ENCODE results near the gene SEC14L5.

The SEC14L5 gene

DNA sequence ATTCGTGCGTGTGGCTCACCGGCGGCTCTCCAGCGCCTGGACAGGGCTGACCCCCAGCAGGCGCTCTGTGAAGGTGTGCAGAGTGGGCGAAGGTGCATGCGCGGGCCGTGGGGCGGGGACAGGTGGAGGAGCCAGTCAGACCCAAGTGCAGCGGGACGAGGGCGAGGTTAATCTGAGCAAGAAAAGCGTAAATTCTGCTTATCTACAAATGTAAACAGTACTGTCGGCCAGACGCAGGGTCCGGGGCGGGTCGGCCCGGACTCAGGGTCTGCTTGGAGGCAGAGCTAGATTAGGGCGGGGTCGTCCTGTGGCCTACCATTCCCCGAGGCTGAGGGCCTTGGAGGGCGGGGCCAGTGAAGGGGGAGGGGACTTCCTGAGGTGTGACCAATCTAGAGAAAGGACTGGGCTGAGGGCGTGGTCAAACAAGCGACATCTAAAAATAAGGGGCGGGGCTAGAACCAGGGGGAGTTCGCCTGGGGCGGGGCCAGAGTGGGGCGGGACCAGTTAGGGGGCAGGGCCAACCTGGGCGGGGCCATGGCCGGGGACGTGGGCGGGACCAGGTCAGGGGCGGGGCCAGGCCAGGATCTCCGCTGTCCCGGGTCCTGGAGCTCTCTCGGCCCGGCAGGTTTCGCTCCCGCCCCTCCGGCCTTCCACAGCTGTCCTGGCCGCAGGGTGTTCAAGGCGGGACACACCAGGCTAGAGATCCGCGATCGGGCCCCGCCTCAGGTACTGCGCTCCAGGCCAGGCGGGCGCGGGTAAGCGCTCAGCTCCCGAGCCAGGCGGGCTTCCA, at the start of gene SEC14L5:
TSS of gene SEC14L5 (plus strand) at position 611 of the 790 bp plus-strand sequence. CDS start 994 bp downstream, outside the sequence.
- peak; percentile 99 for DNase-seq (ENCODE audit: low read depth, low spot score)

DNA sequence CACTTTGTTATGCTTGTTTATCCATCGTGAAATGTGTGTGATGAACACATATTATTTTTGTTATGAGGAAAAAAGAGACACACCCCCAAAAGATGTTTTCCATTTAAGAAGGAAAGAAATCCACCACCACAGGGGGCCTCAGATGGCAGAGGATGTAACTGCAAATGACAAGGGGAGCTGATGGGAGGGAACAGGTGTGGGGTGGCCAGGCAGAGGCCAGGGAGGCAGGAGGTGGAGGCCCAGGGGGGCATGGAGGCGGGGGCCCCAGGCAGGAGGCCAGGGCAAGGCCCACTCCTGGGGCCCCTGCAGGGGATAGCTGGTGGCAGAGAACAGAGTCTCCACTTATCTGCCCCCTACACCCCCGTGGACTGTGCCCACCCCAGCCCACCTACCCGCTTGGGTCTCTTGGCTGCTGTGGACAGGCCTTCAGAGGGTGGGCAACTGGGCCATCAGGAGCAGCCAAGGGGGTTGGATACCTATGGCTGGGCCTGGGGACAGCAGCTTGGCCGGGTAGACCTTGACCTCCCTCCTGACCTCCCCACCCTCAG, 49.2 kb upstream of the SEC14L5 start:
- no peak for DNase-seq (ENCODE audit: low read depth, low spot score)

DNA sequence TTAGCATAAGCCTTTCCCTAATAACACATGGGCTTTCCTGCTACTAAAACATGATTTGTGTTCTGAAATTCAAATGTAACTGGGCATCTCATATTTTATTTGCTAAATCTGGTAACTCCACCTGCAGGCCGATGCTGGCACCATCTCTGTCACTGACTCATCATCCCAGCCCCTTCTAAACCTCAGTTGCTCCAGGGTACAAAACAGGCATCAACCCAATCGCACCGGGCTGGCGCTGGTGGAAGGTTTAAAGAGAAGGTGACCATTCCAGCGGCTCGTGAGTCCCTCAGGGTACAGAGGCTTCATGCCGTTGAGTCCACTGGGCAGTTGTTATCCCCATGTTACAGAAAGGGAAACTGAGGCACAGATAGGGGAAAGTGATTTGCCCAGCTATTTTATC, 48.3 kb upstream of the SEC14L5 start:
- no peak for DNase-seq (ENCODE audit: low read depth, low spot score)

DNA sequence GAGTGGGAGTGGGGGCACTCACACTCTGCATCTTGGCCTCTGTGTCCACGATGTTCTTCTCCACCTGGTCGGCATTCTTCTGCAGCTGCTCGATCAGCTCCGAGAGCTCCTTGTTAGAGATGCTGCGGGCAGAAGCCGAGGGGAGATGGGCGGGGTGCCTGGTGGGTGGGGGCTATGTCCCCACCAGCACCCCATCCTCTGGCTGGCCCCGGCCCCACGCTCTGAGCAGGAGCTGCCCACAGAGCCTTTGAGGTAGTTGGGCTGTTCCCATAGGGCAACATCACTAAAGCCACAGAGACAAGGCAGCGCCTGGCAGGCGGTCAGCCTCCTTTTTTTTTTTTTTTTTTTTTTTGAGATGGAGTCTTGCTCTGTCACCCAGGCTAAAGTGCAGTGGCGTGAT, 47.3 kb upstream of the SEC14L5 start:
- no peak for DNase-seq (ENCODE audit: low read depth, low spot score)

DNA sequence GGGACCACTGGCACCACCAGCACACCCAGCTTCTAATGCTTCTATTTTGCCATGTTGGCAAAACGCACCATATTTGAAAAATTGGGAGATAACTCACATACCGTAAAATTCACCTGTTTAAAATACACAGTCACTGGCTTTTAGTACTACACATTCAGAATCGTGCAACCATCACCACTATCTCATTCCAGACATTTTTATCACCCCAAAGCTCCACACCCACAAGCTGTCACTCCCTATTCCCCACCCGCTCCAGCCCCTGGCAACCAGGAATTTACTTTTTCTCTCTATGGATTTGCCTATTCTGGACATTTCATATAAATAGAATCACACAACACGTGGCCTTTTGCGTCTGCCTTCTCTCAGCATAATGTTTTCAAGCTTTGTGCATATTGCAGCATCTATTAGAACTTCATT, 46.2 kb upstream of the SEC14L5 start:
- no peak for DNase-seq (ENCODE audit: low read depth, low spot score)

DNA sequence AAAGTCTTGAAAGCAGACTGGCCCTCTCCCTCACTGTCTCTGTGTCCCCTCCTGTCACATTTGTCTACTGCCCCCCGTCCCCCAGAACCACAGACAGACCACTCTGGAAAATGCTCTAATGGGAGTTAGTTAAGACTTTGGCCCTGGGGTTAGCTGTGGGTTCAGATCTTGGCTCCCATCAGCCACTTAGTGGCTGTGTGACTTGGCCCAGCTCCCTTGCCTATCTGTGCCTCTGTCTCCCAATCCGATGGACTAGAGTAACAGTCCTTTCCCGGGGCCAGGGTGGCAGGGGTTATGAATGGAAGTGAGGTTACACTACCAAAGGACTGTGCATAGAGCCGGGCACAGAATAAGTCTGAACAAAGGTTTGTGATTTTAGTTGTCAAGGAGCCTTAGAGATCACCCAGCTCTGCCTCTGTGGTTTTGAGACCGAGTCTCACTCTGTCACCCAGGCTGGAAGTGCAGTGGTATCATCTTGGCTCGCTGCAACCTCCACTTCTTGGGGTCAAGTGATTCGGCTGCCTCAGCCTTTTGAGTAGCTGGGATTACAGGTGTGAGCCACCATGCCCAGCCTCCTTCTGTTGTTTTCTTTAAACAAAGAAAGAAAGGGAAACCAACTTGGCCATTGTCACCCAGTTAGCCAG, 44.9 kb upstream of the SEC14L5 start:
- DNase-seq (ENCODE audit: low read depth, low spot score): no peak

DNA sequence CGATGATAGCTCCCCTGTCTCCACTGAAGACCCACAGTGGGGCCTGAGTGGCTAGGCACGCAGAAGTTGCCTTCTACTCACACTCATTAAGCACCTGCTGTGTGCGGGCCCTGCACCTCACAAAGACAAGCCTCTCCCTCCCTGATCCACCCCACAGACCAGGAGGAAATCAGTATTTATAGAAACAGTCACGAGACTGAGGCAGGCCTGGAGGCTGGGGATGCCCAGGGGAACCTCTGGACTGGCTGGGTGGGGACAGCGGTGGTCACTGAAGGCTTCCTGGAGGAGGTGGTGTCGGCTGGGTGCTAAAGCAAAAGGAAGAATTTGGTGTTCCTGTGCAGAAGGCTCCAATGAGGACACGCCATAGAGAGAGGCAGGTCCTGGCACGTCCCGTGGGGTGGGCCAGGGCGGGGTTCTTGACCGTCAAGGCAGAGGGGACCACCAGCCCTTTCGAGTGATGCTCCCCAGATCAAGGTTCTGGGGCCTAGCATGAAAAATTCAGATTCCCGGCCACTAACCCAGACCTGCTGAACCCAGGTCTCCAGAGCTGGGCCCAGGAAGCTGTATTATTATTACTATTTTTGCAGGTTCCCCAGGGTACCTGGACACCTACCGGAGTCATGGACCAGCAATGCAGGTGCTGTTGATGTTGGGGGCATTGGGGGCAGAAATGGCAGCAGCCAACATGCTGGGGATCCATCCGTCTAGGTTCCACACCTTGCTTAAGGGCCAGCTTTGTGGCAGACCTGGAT, 44.2 kb upstream of the SEC14L5 start:
- no peak for DNase-seq (ENCODE audit: low read depth, low spot score)

DNA sequence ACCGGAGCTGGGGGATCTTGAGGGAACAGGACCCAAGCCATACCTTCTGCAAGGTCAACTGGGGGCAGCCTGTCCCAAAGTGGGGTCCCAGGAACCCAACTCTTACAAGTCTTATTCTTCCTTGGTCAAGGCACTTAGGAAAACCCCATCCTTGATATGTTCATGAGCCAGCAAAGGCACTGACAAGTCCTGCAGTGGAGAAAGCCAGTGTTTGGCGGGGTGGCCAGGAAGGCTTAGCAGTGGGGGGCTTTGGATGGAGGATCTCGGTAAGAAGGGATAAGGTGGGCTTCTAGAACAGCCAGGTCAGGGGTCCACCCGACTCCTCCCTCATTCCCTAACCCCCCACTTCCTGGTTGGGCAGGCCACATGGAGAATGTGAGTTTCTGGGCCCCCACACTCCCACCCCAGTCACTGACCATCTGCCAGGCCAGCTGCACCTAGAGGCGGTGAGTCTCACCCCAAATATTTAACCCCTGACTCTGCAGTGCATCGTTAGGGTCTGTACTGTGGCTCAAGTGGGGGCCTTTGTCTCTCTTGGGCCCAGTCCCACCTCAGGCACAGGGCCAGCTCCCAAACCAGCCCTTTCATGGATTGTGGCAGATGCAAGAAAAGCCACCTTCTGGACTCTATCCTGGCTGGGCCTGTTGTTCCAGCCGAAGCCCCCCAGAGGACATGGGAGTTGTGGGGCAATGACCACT, 43.5 kb upstream of the SEC14L5 start:
- no peak for DNase-seq (ENCODE audit: low read depth, low spot score)

DNA sequence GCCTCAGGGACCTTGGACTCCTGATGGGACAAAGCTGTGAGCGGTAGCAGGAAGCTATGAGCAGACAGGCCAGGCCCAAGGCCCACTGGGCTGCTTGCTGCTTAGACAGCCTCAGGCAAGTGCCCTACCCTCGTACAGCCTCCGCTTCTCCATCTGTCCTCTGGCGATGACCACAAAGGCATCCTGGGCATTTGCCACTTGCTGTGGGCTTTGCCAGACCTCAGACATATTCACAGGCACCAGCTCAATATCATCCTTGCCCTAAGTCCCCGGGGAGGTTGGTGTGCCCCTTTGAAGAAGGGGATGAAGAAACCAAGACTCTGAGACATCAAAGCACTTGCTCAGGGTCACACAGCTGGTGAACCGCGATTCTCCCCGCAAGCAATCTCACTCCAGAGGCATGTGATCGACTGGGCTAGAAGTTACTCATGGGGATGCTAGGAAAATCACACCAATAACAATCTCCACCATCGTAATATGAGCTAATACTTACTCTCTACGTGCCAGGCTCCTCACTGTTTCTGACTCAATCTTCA, 42.8 kb upstream of the SEC14L5 start:
- DNase-seq (ENCODE audit: low read depth, low spot score): no peak

DNA sequence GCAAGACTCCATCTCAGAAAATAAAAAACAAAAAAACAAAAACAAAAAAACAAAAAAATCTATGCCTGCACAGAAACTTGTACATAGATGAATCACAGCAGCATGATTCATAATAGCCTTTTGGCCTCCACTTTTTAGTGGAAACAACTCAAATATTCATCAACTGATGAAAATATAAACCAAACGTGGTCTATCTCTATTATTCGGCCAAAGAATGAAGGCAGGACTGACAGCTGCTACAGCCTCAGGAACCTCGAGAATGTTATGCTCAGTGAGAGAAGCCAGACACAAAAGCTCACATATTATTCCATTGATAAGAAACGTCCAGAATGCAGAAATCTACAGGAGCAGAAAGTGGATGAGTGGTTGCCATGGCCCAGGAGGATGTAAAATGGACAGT, 41.0 kb upstream of the SEC14L5 start:
- no peak for DNase-seq (ENCODE audit: low read depth, low spot score)

DNA sequence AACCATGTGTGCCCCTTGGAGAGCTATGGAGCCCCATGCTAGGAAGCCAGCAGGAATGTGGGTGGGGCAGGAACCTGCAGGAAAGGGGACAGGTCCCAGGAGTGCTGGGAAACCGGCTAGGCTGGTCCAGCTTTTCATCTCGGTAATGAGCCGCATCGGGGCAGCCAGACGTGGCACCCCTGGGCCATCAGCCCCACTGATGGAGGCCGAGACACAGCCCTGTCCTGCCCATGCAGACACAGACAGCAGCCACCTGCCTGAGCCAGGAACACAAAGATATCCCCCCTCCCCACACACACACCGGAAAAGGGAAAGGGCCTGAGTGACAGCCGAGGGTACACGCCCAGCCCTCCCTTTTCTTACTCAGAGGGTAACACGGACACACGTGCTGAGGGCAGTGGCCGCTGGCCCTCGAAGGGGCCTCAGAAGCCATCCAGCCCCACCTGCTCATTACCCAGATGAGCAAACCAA, 39.3 kb upstream of the SEC14L5 start:
- DNase-seq (ENCODE audit: low read depth, low spot score): peak; percentile 79

DNA sequence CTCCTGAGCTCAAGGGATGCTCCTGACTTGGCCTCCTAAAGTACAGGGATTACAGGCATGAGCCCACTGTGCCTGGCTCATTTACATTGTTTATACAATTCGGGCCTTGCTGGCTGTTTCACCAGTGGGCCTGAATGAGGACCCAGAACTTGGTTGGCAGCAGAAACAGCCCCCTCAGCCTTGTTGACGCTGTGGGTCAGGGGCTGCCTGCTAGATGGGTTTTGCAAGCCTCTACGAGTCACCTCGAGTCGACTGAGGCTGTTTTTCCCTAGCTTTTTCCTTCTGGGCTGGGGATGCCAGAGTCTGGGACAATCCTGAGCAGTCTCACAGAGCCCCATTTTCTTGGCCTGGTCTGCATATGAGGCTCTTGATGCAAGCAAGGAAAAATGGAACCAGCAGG, 37.3 kb upstream of the SEC14L5 start:
- DNase-seq (ENCODE audit: low read depth, low spot score): no peak

DNA sequence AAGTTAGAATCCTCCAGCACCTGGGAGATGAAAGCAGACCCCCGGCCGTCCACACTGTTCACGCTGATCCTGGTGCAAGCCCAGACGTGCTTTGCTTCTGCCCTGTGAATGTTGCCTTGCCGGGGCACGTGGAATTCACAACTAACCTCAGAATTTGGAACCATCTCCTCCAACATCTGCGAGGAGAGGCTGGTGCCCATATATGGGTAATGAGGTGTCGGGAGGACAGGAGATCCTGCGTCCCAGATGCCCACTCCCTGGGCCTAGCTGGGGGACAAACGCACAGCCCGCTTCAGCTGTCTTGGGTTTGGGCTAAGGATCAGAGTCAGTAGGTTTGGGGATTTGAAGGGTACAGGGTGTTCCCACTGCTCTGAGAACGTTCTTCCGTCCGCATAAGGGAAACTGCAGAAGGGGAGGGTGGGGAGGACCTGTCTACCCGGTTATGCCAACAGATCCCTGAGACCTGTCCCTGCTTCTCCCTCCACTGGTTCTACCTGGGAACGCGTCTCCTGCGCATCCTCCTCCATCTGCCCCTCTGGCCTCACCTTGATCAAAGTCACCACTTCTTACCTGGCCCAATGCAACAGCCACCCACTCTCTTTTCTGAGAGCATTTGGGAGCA, 35.3 kb upstream of the SEC14L5 start:
- no peak for DNase-seq (ENCODE audit: low read depth, low spot score)

DNA sequence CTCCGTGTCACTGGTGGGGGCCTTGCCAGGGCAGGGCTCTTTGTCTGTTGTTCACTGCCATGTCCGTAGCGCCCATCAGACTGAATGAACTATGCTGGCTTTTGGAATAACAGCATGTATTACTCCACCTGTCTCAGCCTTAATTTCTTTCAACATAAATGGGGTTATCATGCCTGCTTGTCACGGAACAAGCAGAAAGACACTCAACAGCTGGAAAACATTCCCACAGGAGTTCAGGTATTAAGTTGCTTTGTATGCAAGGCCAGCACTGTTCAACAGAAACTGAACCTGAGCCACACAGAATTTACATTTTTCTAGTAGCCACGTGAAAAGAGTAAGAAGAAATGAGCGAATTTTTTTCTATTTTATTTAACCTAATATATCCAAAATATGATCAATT, 34.3 kb upstream of the SEC14L5 start:
- DNase-seq (ENCODE audit: low read depth, low spot score): no peak

DNA sequence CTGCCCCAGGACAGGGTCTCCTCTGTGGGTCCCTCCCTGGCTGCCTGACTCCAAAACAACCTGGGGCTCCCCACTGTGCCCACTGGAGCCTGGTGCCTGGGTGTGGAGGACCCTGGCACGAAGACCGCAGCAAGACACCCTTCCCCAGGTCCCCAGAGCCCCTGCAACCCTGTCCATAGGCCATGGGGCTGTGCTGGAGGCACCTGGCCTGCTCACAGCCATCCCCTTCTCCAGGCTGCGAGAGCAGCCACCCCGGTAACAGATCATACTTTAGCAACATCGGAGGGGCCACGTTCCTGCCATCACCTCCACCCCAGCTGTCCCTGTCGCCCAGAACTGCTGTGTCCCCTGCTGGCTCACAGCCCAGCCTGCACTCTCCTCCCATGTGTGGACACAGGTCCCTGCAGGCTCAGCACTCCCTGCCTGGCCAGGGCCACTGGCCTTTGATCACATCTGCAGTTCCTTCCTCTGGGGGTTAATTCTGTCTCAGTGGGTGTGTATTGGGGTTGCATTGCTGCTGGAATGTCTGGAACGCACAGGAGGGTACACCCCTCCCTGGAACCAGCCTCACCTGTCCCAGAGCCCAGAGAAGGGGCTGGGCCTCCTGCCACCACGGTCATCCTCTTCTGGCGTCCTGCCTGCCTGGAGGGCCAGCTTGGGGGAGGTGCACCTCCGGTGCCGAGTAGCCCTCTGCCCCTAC, 33.4 kb upstream of the SEC14L5 start:
- peak; percentile 91 for DNase-seq (ENCODE audit: low read depth, low spot score)

DNA sequence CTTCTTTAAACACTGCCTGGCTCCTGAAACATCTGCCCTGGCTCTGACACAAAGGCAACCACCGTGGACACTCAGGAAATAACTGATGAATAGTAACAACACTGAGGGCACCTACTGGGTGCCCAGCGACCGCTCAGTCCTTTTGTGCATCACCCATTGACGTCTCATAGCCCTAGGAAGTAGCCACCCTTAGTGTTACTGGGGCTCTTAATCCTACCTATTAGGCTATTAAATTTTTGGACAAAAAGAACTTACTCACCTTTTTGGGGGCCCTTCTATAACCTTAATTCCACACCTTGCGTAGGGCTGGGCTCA, 32.9 kb upstream of the SEC14L5 start:
- no peak for DNase-seq (ENCODE audit: low read depth, low spot score)

DNA sequence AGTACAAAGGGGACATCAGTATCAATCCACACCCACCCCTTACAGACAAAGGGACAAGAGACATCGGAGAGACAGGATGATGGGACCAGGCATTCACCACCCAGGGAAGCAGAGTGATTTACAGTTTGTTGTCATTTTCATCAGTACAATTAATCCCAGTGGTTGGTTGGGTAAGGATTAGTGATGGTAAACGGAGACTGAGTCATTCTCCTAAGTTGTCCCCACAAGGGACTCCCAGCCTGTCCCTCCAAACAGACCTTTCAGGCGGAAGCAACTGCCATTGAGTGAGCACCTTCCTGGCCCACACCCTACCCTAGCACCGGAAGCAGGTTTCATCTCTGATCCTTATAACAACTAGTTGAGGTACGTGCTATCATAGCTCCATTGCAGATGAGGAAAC, 32.3 kb upstream of the SEC14L5 start:
- no peak for DNase-seq (ENCODE audit: low read depth, low spot score)

DNA sequence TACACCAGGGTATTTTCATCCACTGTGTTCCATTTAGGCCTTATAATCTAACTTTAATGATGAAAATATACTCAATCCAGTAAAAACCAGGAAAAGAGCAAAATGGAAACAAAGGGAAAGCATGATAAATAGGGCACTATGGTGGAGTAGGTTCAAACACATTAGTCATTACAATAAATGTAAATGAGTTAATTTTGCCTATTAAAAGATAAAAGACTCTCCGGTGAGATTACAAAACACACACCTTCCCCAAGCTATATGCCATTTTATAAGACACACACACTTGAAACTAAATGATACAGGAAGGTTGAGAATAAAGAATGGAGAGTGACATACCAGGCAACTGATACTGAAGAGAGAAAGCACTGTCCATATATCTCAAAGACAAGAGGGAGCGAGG, 31.2 kb upstream of the SEC14L5 start:
- DNase-seq (ENCODE audit: low read depth, low spot score): no peak

DNA sequence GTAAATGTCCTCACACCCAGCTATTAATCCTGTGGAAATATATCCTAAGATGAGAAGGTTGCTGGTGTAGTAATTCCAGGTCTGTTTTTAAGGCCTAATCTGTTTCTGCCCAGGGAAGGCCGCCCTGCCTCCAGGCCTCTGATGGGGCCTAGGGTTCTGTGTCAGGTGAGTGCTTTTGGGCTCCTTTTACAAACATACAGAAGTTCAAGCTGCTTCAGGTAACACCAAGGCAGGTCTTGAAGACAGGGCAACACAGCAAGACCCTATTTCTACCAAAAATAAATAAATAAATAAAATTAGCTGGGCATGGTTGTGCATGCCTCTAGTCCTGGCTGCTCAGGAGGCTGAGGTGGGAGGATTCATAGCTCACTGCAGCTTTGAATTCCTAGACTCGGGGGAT, 30.5 kb upstream of the SEC14L5 start:
- no peak for DNase-seq (ENCODE audit: low read depth, low spot score)

DNA sequence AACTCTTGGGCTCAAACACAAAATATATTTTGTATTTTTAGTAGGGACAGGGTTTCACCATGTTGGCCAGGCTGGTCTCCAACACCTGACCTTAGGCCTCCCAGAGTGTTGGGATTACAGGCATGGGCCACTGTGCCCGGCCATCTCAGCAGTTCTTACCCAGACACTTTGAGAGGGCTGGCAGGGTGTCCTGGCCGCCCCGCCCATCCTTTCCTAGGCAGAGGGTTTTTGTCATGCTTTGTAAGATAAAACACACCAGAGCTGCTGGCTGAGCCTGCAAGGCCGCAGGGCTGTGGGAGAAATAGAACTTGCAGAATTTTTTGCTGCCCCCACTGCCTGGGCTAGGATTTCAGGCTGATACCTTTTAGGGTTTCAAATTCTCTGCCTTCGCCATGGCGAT, 29.9 kb upstream of the SEC14L5 start:
- DNase-seq (ENCODE audit: low read depth, low spot score): peak; percentile 65

All from ELF-1 (cell line).